GM19043 (cell line): Measurements from ENCODE around the gene RBMY1D.
"Not testable (repeated sequence)": the region's sequence is repeated elsewhere in the genome, so short reads cannot be mapped to it uniquely, and the experiment has no call there.

Source experiments
- ATAC-seq: cut with Tn5 transposase; IDR thresholded peaks from one replicate; pipeline ENCODE4 v1.9.1; 2021; ENCODE audit warnings: low read depth; ENCODE audit not compliant: unreplicated experiment

Gene RBMY1D

DNA sequence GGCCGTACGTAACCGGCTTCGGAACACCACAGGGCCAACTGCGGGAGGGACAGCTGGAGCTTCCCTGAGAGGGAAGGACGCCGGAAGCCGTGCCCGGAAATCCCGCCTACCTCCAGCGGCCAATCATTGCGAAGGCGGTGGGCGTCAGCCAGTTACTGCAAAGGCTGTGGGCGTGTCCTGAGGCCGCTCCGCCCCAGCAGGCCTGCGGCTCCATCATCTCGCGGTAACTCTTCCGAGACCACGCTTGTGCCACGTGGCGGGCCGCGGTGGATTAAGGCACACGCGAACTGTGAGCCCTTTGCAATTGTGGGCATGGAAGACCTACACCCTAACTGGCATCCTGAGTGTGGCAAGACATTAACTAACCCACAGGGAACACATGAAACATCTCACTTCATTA, at the start of gene RBMY1D:
Gene RBMY1D, minus strand, starts transcription at position 101 of the 400 bp plus-strand sequence. CDS start 2,013 bp downstream, outside the sequence.
- ATAC-seq = not testable (repeated sequence)

GRCh38 chrY:21917932-21918331, 23.6 kb upstream of the RBMY1D start, which contains the start of gene RBMY1E:
TSS of gene RBMY1E (minus strand) at chrY:21918032. CDS start at chrY:21916054, 1,978 bp downstream.
- ATAC-seq = not testable (repeated sequence)

DNA sequence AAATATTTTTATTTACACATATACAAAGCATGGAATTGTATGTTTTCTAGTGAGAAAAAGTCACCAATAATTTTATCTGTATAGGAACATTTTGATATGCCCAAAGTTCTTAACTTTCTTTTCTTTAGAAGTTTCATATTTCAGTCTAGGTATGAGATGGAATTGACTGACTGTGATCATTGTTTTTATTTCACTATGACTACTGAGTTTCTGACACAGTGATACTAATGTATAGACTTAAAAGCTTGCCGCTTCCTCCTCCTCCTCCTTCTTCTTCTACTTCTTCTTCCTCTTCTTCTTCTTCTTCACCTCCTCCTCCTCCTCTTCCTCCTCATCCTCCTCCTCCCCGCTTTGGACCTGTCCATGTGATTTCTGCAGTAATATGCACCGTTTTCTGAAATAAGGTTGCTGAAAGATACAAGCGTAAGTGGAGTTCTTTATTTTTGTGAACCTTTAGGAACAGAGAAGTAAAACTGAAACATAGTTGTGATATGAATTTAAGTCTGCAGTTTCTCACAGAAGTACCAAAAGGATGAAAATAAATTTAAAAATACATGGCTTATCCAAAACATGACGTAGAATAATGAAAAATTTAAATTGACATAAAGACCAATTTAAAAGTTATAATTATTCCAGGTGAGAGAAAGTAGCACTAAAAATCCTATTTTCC, 24.8 kb downstream of the RBMY1D start:
- ATAC-seq = peak; percentile 92

DNA sequence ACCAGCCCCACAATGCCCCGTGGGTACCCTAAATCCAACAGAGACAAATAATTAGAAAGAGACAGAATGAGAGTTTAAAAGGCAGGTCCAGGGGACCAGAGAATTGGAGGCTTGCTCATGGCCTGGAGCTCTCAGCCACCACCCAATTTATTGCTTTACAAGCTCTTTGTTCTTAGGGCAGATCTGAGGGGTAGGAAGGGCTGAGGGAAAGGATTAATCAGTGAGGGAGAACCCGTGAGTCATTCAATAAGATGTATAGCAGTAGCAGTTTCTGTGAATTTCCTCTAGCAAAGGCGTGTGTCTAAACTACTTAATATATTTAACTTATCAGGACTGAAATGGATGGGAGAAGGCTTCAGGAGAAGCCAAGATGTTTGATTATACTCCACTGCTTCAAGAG, 48.8 kb downstream of the RBMY1D start:
- ATAC-seq = no peak

DNA sequence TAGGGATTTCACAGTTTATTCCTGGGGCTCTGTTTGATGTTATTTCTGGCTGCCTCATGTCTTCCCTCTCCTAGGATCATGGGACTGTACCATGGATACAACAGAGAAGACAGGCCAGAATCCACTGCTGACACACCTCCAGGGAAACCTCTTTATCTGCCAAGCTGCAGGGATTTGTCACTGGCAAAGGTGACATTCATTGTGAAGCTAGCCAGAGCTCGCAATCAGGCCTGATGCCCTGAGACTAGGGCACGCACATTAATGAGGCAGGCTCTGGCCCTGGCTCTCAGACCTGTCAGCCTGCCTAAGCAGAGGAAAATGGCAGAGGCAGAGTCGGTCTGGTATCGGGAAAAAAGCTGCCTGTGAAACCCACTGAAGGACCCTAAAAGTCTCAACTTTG, 52.2 kb downstream of the RBMY1D start:
- no peak for ATAC-seq

DNA sequence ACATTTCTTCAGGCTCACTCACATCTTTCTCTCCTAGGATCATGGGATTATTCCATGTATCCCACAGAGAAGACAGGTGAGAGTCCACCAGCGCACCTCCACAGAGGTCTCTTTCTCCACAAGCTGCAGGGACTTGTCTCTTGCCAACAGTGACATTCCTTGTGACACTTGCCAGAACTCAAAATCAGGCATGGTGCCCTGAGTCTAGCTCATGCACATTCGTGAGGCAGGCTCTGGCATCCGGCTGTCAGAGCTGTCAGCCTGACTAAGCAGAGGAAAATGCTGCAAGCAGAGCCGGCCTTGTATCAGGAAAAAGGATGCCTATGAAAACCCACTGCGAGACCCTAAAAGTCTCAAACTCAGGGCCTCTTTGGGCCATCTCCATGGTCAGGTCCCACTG, 54.8 kb downstream of the RBMY1D start:
- no peak for ATAC-seq

- no peak for ATAC-seq
These were observed 58.0 kb downstream of the RBMY1D start for GRCh38 chrY:21836343-21836742.

- no peak for ATAC-seq
These were observed 59.3 kb downstream of the RBMY1D start for GRCh38 chrY:21835052-21835451.
